Fibroblast of skin of left quadriceps (primary cell): Measurements from ENCODE around the gene ZDHHC14.
A peak's percentile ranks its signal among the peaks of the same experiment; 100 is the strongest.

Experiments
- DNase-seq, 2 experiments: peaks; one replicate each; pipeline ENCODE4 v3.0.0-alpha.2; 2013; ENCODE audit warnings: low read depth in 2 of 2

Gene ZDHHC14

GRCh38 chr6:157596461-157596860 lies 215.5 kb downstream of the ZDHHC14 start:
- no peak for DNase-seq

- DNase-seq = no peak
These were observed 215.9 kb downstream of the ZDHHC14 start for GRCh38 chr6:157596886-157597285.

- DNase-seq = no peak
These were observed 216.7 kb downstream of the ZDHHC14 start for GRCh38 chr6:157597461-157598312.

- DNase-seq = no peak
These were observed 218.2 kb downstream of the ZDHHC14 start for GRCh38 chr6:157599191-157599590.

- no peak for DNase-seq
These were observed 219.8 kb downstream of the ZDHHC14 start for GRCh38 chr6:157600807-157601206.

GRCh38 chr6:157602521-157603295 lies 221.7 kb downstream of the ZDHHC14 start:
- no peak for DNase-seq

- no peak for DNase-seq
These were observed 222.4 kb downstream of the ZDHHC14 start for GRCh38 chr6:157603314-157603940.

- no peak for DNase-seq
These were observed 223.0 kb downstream of the ZDHHC14 start for GRCh38 chr6:157603971-157604370.

GRCh38 chr6:157604816-157605215 lies 223.8 kb downstream of the ZDHHC14 start:
- DNase-seq = no peak

- DNase-seq = no peak
These were observed 224.5 kb downstream of the ZDHHC14 start for GRCh38 chr6:157605484-157605883.

- DNase-seq = no peak
These were observed 225.5 kb downstream of the ZDHHC14 start for GRCh38 chr6:157606516-157606915.

- DNase-seq = no peak
These were observed 226.5 kb downstream of the ZDHHC14 start for GRCh38 chr6:157607317-157608109.

- DNase-seq = no peak
These were observed 227.5 kb downstream of the ZDHHC14 start for GRCh38 chr6:157608221-157609075.

- no peak for DNase-seq
These were observed 228.1 kb downstream of the ZDHHC14 start for GRCh38 chr6:157609117-157609516.

- DNase-seq = no peak
These were observed 228.6 kb downstream of the ZDHHC14 start for GRCh38 chr6:157609556-157609955.

- DNase-seq = no peak
These were observed 229.5 kb downstream of the ZDHHC14 start for GRCh38 chr6:157610451-157610999.

- DNase-seq = no peak
These were observed 230.4 kb downstream of the ZDHHC14 start for GRCh38 chr6:157611406-157611805.

- peak; percentile 60 to 61 for DNase-seq
These were observed 232.1 kb downstream of the ZDHHC14 start for GRCh38 chr6:157613011-157613522.

- peak; percentile 45 to 52 for DNase-seq
These were observed 233.1 kb downstream of the ZDHHC14 start for GRCh38 chr6:157614026-157614568.

GRCh38 chr6:157615420-157615769 lies 234.4 kb downstream of the ZDHHC14 start:
- DNase-seq = no peak
